OCI-LY7 (cell line): Measurements from ENCODE around the gene GMDS. TPM values are rescaled to one million over a fixed set of nuclear protein-coding genes. Genes with fewer than 3 reads are reported as not detected.

ENCODE experiments used
- BruUV-seq: library from RNA; stranded (reverse); fragments of 400-500 nt; replicated peaks from 2 replicates; lab custom pipeline; 2021; lab: Mats Ljungman, UMichigan
- CTCF ChIA-PET: fragments of 300-600 bp; sonication (Branson Sonifier 250); formaldehyde crosslinking; loops from one replicate; lab custom pipeline; 2022; ENCODE audit warnings: antibody characterized with exemption; ENCODE audit not compliant: unreplicated experiment; lab: Charles Lee
- POLR2A ChIA-PET: fragments of 300-600 bp; sonication (Branson Sonifier 250); formaldehyde crosslinking; loops from one replicate; lab custom pipeline; 2022; ENCODE audit warnings: antibody characterized with exemption; lab: Charles Lee
- DNase-seq: peaks from one replicate; pipeline ENCODE4 v3.0.0-alpha.2; 2015; ENCODE audit warnings: low spot score
- H2AFZ ChIP-seq: fragments of 200-600 bp; sonication (generic), shearing (Covaris generic); 2 replicates; pipeline ENCODE4 v1.6.1; 2014; ENCODE audit warnings: mild to moderate bottlenecking, antibody characterized with exemption, low read length, moderate library complexity
- H3K27ac ChIP-seq: fragments of 200-600 bp; sonication (generic); 2 replicates; pipeline ENCODE4 v1.5.1; 2014; ENCODE audit warnings: mixed run types, low read depth, mild to moderate bottlenecking, moderate library complexity, low read length, inconsistent platforms; ENCODE audit not compliant: poor library complexity, severe bottlenecking
- H3K36me3 ChIP-seq: fragments of 200-600 bp; sonication (generic); 2 replicates; pipeline ENCODE4 v1.6.1; 2014; ENCODE audit warnings: mild to moderate bottlenecking, antibody characterized with exemption, low read length, moderate library complexity, mixed read lengths; ENCODE audit not compliant: insufficient read depth
- H3K4me1 ChIP-seq: fragments of 200-600 bp; sonication (generic); 2 replicates; pipeline ENCODE4 v1.5.1; 2014; ENCODE audit warnings: mild to moderate bottlenecking, low read length; ENCODE audit not compliant: insufficient read depth, poor library complexity, severe bottlenecking
- H3K4me2 ChIP-seq: fragments of 200-600 bp; sonication (generic); 2 replicates; pipeline ENCODE4 v1.6.1; 2014; ENCODE audit warnings: mild to moderate bottlenecking, low read length
- H3K4me3 ChIP-seq: fragments of 200-600 bp; sonication (generic); 2 replicates; pipeline ENCODE4 v1.5.1; 2014; ENCODE audit warnings: mild to moderate bottlenecking, low read depth, low read length; ENCODE audit not compliant: poor library complexity, severe bottlenecking
- H3K79me2 ChIP-seq: fragments of 200-600 bp; sonication (generic); 2 replicates; pipeline ENCODE4 v1.6.1; 2016; ENCODE audit warnings: low read depth, mild to moderate bottlenecking, low read length, moderate library complexity, mixed read lengths; ENCODE audit not compliant: insufficient read depth
- H3K9me2 ChIP-seq: fragments of 200-600 bp; sonication (generic); 2 replicates; pipeline ENCODE4 v1.6.1; 2016; ENCODE audit warnings: mild to moderate bottlenecking, low read length, mixed read lengths; ENCODE audit not compliant: insufficient read depth
- H3K9me3 ChIP-seq: fragments of 200-600 bp; sonication (generic); 2 replicates; pipeline ENCODE4 v1.6.1; 2014; ENCODE audit warnings: mild to moderate bottlenecking, mixed run types, low read length, mixed read lengths
- H4K20me1 ChIP-seq: fragments of 200-600 bp; sonication (generic); 2 replicates; pipeline ENCODE4 v1.6.1; 2014; ENCODE audit warnings: mild to moderate bottlenecking, antibody characterized with exemption, low read length, moderate library complexity, mixed read lengths; ENCODE audit not compliant: insufficient read depth
- CTCF ChIP-seq: fragments of 200-600 bp; sonication (generic); conservative IDR thresholded peaks from 2 replicates; pipeline ENCODE4 v1.5.1; 2014; ENCODE audit warnings: mild to moderate bottlenecking, antibody characterized with exemption, low read length, moderate library complexity, mixed read lengths
- EZH2phosphoT487 ChIP-seq: fragments of 200-600 bp; sonication (generic); IDR thresholded peaks from 2 replicates; pipeline ENCODE4 v1.6.1; 2018; ENCODE audit warnings: low read depth, borderline replicate concordance, mild to moderate bottlenecking, mixed run types, antibody characterized with exemption, low read length, moderate library complexity, mixed read lengths
- intact Hi-C: fragments of 100-400 bp; cut with micrococcal nuclease; formaldehyde crosslinking; loops from one replicate; pipeline ENCODE4 v1.10.0; 2022; ENCODE audit not compliant: unreplicated experiment
- total RNA-seq, 2 experiments: library from RNA; depleted of rRNA in 1 of 2; stranded (reverse); fragments of >200 nt in 1 of 2; shearing (Covaris generic) in 1 of 2; gene quantifications; 2 replicates each; pipeline ENCODE4 v1.2.3, GENCODE V29; 2014 to 2022

GMDS gene
- total RNA-seq, 2 experiments from 2014 or later: 9.9 to 26.8 TPM

GRCh38 chr6:2179950-2180349 lies 65.5 kb downstream of the GMDS start:
- no peaks in the 10 kb centered on the region for H3K79me2 ChIP-seq

GRCh38 chr6:2179241-2179640 lies 66.2 kb downstream of the GMDS start:
- no peak for DNase-seq
- TF ChIP-seq CTCF (no peak), EZH2phosphoT487 (no peak)
- no TSS peak for BruUV-seq
- no peak overlapping the region for H3K4me3 ChIP-seq
- H3K79me2 ChIP-seq: no peaks in the 10 kb centered on the region
- POLR2A ChIA-PET: interaction anchor here (0.6 kb wide), 1 partner anchor 36 kb away, joined by 9 read pairs; no protein-coding TSS in a partner anchor
- no peaks in the 10 kb centered on the region for H3K4me1 ChIP-seq
- no peak overlapping the region for H3K4me2 ChIP-seq
- H3K36me3 ChIP-seq: no peaks in the 10 kb centered on the region
- H3K9me2 ChIP-seq: no peaks in the 10 kb centered on the region
- H4K20me1 ChIP-seq: no peaks in the 10 kb centered on the region
- CTCF ChIA-PET: no interaction called here
- no peak overlapping the region for H3K27ac ChIP-seq
- intact Hi-C loops: no loop called here
- no peak overlapping the region for H2AFZ ChIP-seq
- 0 out of 2 replicates have a peak, but pooled peaks cover 4% of the 10 kb centered on the region for H3K9me3 ChIP-seq

More at GRCh38 chr6:2179950-2180349, 65.5 kb downstream of the GMDS start:
- Histone ChIP-seq H3K4me1 (no peaks in the 10 kb centered on the region), H4K20me1 (no peaks in the 10 kb centered on the region), H3K4me3 (no peak overlapping the region), H3K9me3 (0 out of 2 replicates have a peak, but pooled peaks cover 4% of the 10 kb centered on the region), H3K4me2 (no peak overlapping the region), H3K27ac (no peak overlapping the region), H3K36me3 (no peaks in the 10 kb centered on the region), H3K9me2 (no peaks in the 10 kb centered on the region), H2AFZ (no peak overlapping the region)
- BruUV-seq: no TSS peak
- DNase-seq: no peak
- TF ChIP-seq EZH2phosphoT487 (no peak), CTCF (no peak)
- ChIA-PET CTCF (no interaction called here), POLR2A (no interaction called here)
- intact Hi-C loops: no loop called here

- Histone ChIP-seq H3K4me1 (no peaks in the 10 kb centered on the region), H2AFZ (no peak overlapping the region), H3K27ac (no peak overlapping the region), H3K9me2 (no peaks in the 10 kb centered on the region), H3K4me3 (no peak overlapping the region), H4K20me1 (peaks cover 7% of the 10 kb centered on the region; the same call in 1 of the 2 replicates), H3K36me3 (no peaks in the 10 kb centered on the region), H3K4me2 (no peak overlapping the region), H3K9me3 (0 out of 2 replicates have a peak, but pooled peaks cover 4% of the 10 kb centered on the region), H3K79me2 (no peaks in the 10 kb centered on the region)
- POLR2A ChIA-PET: no interaction called here
- CTCF ChIA-PET: no interaction called here
- TF ChIP-seq CTCF: no peak
- intact Hi-C loops: no loop called here
- DNase-seq: no peak
- BruUV-seq: no TSS peak
Observed at GRCh38 chr6:2178125-2178524, 67.3 kb downstream of the GMDS start.
